Liver (tissue), 9 donors: ENCODE measurements around the gene SEPTIN5. TPM values are rescaled to one million over a fixed set of nuclear protein-coding genes. Genes with fewer than 3 reads are reported as not detected.

Source experiments
- DNase-seq: peaks from one replicate; pipeline ENCODE4 v3.0.0-alpha.2; 2017; ENCODE audit warnings: low spot score
- H3K27ac ChIP-seq, 2 donors: one replicate each; pipeline ENCODE4 v1.7.0; 2013; ENCODE audit warnings: inconsistent platforms in 2 of 2, low read length in 2 of 2, control low read depth in 1 of 2, low read depth in 1 of 2, mild to moderate bottlenecking in 1 of 2
- H3K27me3 ChIP-seq, 4 donors: one replicate each; pipeline versions ENCODE4 v1.6.1 to v1.7.0; 2013; ENCODE audit warnings: low read length in 3 of 4, inconsistent platforms in 1 of 4, mild to moderate bottlenecking in 1 of 4, moderate library complexity in 1 of 4; ENCODE audit not compliant: control insufficient read depth in 4 of 4, insufficient read depth in 4 of 4
- H3K36me3 ChIP-seq, 4 donors: one replicate each; pipeline versions ENCODE4 v1.6.1 to v1.7.0; 2013; ENCODE audit warnings: low read length in 3 of 4, mild to moderate bottlenecking in 3 of 4, low read depth in 1 of 4, moderate library complexity in 1 of 4; ENCODE audit not compliant: control insufficient read depth in 4 of 4, insufficient read depth in 3 of 4
- H3K4me1 ChIP-seq, 4 donors: one replicate each; pipeline versions ENCODE4 v1.6.1 to v1.7.0; 2013; ENCODE audit warnings: low read length in 3 of 4, mild to moderate bottlenecking in 3 of 4, moderate library complexity in 1 of 4; ENCODE audit not compliant: control insufficient read depth in 4 of 4, insufficient read depth in 4 of 4
- H3K4me3 ChIP-seq, 3 donors: one replicate each; pipeline versions ENCODE4 v1.6.1 to v1.7.0; 2013; ENCODE audit warnings: low read length in 3 of 3, control low read depth in 1 of 3, low read depth in 1 of 3, mild to moderate bottlenecking in 1 of 3
- H3K9ac ChIP-seq, 2 donors: one replicate each; pipeline ENCODE4 v1.7.0; 2013; ENCODE audit warnings: low read length in 2 of 2, mild to moderate bottlenecking in 2 of 2, moderate library complexity in 2 of 2, control low read depth in 1 of 2, low read depth in 1 of 2
- H3K9me3 ChIP-seq, 4 donors: one replicate each; pipeline versions ENCODE4 v1.6.1 to v1.7.0; 2013; ENCODE audit warnings: low read length in 3 of 4; ENCODE audit not compliant: control insufficient read depth in 4 of 4
- EGR1 ChIP-seq, 2 donors: IDR thresholded peaks; 2 replicates each; pipeline ENCODE4 v1.6.1; 2016 to 2018; ENCODE audit warnings: antibody characterized with exemption in 2 of 2, low read depth in 2 of 2
- FOXA1 ChIP-seq: IDR thresholded peaks from 2 replicates; pipeline ENCODE4 v1.6.1; 2016; ENCODE audit warnings: antibody characterized with exemption
- FOXA2 ChIP-seq: IDR thresholded peaks from 2 replicates; pipeline ENCODE4 v1.6.1; 2016; ENCODE audit warnings: antibody characterized with exemption
- GABPA ChIP-seq, 2 donors: IDR thresholded peaks in 1 of 2; conservative IDR thresholded peaks in 1 of 2; 2 replicates each; pipeline ENCODE4 v1.6.1; 2016; ENCODE audit warnings: antibody characterized with exemption in 2 of 2, mild to moderate bottlenecking in 1 of 2, moderate library complexity in 1 of 2
- HNF4A ChIP-seq, 2 donors: conservative IDR thresholded peaks; 2 replicates each; pipeline ENCODE4 v1.6.1; 2016; ENCODE audit warnings: antibody characterized with exemption in 2 of 2, mild to moderate bottlenecking in 2 of 2
- HNF4G ChIP-seq: IDR thresholded peaks from 2 replicates; pipeline ENCODE4 v1.6.1; 2016; ENCODE audit warnings: antibody characterized with exemption
- JUND ChIP-seq, 2 donors: IDR thresholded peaks; 2 replicates each; pipeline ENCODE4 v1.6.1; 2016; ENCODE audit warnings: antibody characterized with exemption in 2 of 2
- NR2F2 ChIP-seq: IDR thresholded peaks from 2 replicates; pipeline ENCODE4 v1.6.1; 2016; ENCODE audit warnings: antibody characterized with exemption
- RAD21 ChIP-seq, 2 donors: IDR thresholded peaks; 2 replicates each; pipeline ENCODE4 v1.6.1; 2016; ENCODE audit warnings: antibody characterized with exemption in 2 of 2, mild to moderate bottlenecking in 2 of 2
- SP1 ChIP-seq: IDR thresholded peaks from 2 replicates; pipeline ENCODE4 v1.6.1; 2018; ENCODE audit warnings: antibody characterized with exemption, mild to moderate bottlenecking
- TAF1 ChIP-seq: conservative IDR thresholded peaks from 2 replicates; pipeline ENCODE4 v1.6.1; 2016; ENCODE audit warnings: antibody characterized with exemption, mild to moderate bottlenecking
- YY1 ChIP-seq: IDR thresholded peaks from 2 replicates; pipeline ENCODE4 v1.6.1; 2016; ENCODE audit warnings: antibody characterized with exemption, mild to moderate bottlenecking
- ZBTB33 ChIP-seq: IDR thresholded peaks from 2 replicates; pipeline ENCODE4 v1.6.1; 2016; ENCODE audit warnings: antibody characterized with exemption
- WGBS: extraction: QIAGEN DNeasy Blood & Tissue Kit; methylation state at CpG from one replicate; pipeline ENCODE4 v1.1.7; 2013; 5-methylcytosine and 5-hydroxymethylcytosine counted together
- polyA plus RNA-seq, 2 donors: library from polyadenylated mRNA; stranded (reverse) in 1 of 2; unstranded in 1 of 2; fragments of 200-250 nt in 1 of 2; fragments of >200 nt in 1 of 2; fragmentation: Nextera tagmentation in 1 of 2; extraction: Ambion mirVana in 1 of 2; gene quantifications; one replicate each; pipeline versions ENCODE4 v1.2.1 to v1.2.3, GENCODE V29; 2013 to 2015
- total RNA-seq, 2 donors: library from RNA; depleted of rRNA; stranded (reverse); fragments of >200 nt; gene quantifications; one replicate each; pipeline ENCODE4 v1.2.3, GENCODE V29; 2014
- TF ChIP-seq, protein P1 (sequence below): fragments of 150-350 bp; IDR thresholded peaks from 2 replicates; pipeline ENCODE4 v1.5.1; 2017; ENCODE audit warnings: improper control_type of control experiment, low read depth, low read length; ENCODE audit not compliant: missing input control
- TF ChIP-seq, protein P2 (sequence below): IDR thresholded peaks from 2 replicates; pipeline ENCODE4 v1.6.1; 2016; ENCODE audit warnings: antibody characterized with exemption, mild to moderate bottlenecking
- TF ChIP-seq, protein P3 (sequence below): IDR thresholded peaks from 2 replicates; pipeline ENCODE4 v1.6.1; 2016; ENCODE audit warnings: antibody characterized with exemption
- TF ChIP-seq, protein P4 (sequence below): IDR thresholded peaks from 2 replicates; pipeline ENCODE4 v1.6.1; 2016; ENCODE audit warnings: antibody characterized with exemption
- donor health status: healthy.
- donor health status: healthy.
- donor health status: healthy.
- donor health status: healthy.
- donor health status: healthy.

The SEPTIN5 gene
- total and polyA plus RNA-seq, 4 donors: 0.26 to 3.5 (median 2.8) TPM

DNA sequence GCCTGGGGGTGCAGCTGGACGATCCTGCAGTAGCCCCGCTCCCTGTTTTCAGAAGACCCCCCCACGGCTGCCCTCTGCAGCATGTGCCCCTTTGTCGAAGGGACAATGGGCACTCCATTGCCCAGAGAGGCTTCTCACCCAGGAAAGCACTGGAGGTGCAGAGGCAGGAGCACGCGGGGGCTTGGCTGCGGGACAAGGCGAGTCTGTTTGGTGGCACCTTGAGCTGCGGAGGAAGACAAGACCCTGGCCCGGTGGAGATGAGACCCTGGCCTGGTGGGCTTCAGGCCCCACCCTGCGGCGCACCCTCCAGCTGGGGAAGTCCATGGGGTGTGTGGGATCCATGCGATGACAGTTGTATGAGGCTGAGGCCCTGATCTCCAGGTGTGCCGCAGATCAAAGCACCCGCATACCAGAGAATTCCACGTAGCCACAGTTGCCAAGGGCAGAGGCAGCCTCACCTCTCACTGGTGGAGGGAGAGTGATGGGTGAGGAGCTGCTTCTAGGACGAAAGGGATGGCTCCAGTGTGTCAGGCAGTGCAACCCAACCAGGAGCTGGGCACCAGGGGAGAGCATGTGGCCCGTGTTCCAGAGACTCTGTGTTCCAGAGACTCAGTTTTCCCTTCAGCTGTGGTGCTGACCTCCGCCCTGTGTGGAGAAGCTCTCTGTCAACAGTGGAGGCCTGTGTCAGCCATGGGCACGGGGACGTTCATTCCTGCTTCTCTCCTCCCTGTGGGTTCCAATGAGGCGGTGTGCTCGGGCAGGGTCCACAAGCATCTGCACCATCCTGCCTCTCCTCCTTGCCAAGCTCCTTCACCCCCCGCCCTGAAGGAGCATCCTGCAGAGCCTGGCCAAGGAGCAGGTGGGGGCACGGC lies 56.3 kb downstream of the SEPTIN5 start:
- no peak for TF ChIP-seq FOXA1
- TF ChIP-seq HNF4A (conservative IDR thresholded peaks at IDR 0.05): no peak
- TF ChIP-seq, protein P1, sequence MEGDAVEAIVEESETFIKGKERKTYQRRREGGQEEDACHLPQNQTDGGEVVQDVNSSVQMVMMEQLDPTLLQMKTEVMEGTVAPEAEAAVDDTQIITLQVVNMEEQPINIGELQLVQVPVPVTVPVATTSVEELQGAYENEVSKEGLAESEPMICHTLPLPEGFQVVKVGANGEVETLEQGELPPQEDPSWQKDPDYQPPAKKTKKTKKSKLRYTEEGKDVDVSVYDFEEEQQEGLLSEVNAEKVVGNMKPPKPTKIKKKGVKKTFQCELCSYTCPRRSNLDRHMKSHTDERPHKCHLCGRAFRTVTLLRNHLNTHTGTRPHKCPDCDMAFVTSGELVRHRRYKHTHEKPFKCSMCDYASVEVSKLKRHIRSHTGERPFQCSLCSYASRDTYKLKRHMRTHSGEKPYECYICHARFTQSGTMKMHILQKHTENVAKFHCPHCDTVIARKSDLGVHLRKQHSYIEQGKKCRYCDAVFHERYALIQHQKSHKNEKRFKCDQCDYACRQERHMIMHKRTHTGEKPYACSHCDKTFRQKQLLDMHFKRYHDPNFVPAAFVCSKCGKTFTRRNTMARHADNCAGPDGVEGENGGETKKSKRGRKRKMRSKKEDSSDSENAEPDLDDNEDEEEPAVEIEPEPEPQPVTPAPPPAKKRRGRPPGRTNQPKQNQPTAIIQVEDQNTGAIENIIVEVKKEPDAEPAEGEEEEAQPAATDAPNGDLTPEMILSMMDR: no peak
- TF ChIP-seq SP1: no peak
- no peak for TF ChIP-seq HNF4G
- TF ChIP-seq TAF1: no peak
- DNase-seq: no peak
- Histone ChIP-seq H3K27ac (no peak overlapping the region), H3K27me3 (peaks cover 2 to 9% (median 6%) of the 10 kb centered on the region in 4 donors), H3K4me1 (peaks cover 0 to 27% (median 4%) of the 10 kb centered on the region in 4 donors), H3K36me3 (peaks cover 0 to 1% (median 0%) of the 10 kb centered on the region in 4 donors), H3K4me3 (no peak overlapping the region), H3K9ac (no peak overlapping the region), H3K9me3 (no peaks in the 10 kb centered on the region)
- 74% methylated on average over 25 of the region's 25 CpGs for WGBS

GRCh38 chr22:19772422-19772672 lies 58.0 kb downstream of the SEPTIN5 start:
- Histone ChIP-seq H3K9me3 (no peaks in the 10 kb centered on the region), H3K4me3 (no peak overlapping the region), H3K4me1 (peaks cover 0 to 10% (median 0%) of the 10 kb centered on the region in 4 donors), H3K36me3 (no peaks in the 10 kb centered on the region), H3K9ac (no peak overlapping the region), H3K27me3 (peaks cover 2 to 9% (median 6%) of the 10 kb centered on the region in 4 donors), H3K27ac (no peak overlapping the region)
- TF ChIP-seq FOXA2 (no peak), JUND (IDR thresholded peaks at IDR 0.05) (no peak), RAD21 (IDR thresholded peaks at IDR 0.05) (no peak), ZBTB33 (no peak), HNF4A (conservative IDR thresholded peaks at IDR 0.05) (no peak), TAF1 (no peak), EGR1 (IDR thresholded peaks at IDR 0.05; ENCODE audit: low read depth in 2 of 2) (no peak), HNF4G (no peak), GABPA (IDR thresholded peaks at IDR 0.05 in 1 of 2, conservative IDR thresholded peaks at IDR 0.05 in 1 of 2) (no peak), YY1 (no peak), SP1 (no peak), NR2F2 (no peak)
- TF ChIP-seq, protein P2, sequence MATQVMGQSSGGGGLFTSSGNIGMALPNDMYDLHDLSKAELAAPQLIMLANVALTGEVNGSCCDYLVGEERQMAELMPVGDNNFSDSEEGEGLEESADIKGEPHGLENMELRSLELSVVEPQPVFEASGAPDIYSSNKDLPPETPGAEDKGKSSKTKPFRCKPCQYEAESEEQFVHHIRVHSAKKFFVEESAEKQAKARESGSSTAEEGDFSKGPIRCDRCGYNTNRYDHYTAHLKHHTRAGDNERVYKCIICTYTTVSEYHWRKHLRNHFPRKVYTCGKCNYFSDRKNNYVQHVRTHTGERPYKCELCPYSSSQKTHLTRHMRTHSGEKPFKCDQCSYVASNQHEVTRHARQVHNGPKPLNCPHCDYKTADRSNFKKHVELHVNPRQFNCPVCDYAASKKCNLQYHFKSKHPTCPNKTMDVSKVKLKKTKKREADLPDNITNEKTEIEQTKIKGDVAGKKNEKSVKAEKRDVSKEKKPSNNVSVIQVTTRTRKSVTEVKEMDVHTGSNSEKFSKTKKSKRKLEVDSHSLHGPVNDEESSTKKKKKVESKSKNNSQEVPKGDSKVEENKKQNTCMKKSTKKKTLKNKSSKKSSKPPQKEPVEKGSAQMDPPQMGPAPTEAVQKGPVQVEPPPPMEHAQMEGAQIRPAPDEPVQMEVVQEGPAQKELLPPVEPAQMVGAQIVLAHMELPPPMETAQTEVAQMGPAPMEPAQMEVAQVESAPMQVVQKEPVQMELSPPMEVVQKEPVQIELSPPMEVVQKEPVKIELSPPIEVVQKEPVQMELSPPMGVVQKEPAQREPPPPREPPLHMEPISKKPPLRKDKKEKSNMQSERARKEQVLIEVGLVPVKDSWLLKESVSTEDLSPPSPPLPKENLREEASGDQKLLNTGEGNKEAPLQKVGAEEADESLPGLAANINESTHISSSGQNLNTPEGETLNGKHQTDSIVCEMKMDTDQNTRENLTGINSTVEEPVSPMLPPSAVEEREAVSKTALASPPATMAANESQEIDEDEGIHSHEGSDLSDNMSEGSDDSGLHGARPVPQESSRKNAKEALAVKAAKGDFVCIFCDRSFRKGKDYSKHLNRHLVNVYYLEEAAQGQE: no peak
- TF ChIP-seq, protein P3, sequence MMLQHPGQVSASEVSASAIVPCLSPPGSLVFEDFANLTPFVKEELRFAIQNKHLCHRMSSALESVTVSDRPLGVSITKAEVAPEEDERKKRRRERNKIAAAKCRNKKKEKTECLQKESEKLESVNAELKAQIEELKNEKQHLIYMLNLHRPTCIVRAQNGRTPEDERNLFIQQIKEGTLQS: no peak
- TF ChIP-seq, protein P4, sequence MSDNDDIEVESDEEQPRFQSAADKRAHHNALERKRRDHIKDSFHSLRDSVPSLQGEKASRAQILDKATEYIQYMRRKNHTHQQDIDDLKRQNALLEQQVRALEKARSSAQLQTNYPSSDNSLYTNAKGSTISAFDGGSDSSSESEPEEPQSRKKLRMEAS: no peak
- no peak for DNase-seq
- 65% methylated on average over 4 of the region's 4 CpGs for WGBS
